Renal cortex interstitium (tissue), 11 donors: ENCODE measurements around the gene CCDC154. TPM values are rescaled to one million over a fixed set of nuclear protein-coding genes. Genes with fewer than 3 reads are reported as not detected.
"Not testable (repeated sequence)": the region's sequence is repeated elsewhere in the genome, so short reads cannot be mapped to it uniquely, and the experiment has no call there.

Experiments used
- DNase-seq, 11 donors: peaks; one replicate each; pipeline ENCODE4 v3.0.0-alpha.2; 2013; ENCODE audit warnings: low read depth in 9 of 11, low spot score in 4 of 11; ENCODE audit errors: extremely low read depth in 1 of 11
- polyA plus RNA-seq, 3 donors: library from polyadenylated mRNA; unstranded; fragments of 120-200 nt; gene quantifications; one replicate each; pipeline ENCODE4 v1.2.1, GENCODE V29; 2013; ENCODE audit not compliant: insufficient read length in 3 of 3

CCDC154 gene
- polyA plus RNA-seq, 3 donors: 2.0 to 3.9 (median 3.6) TPM

GRCh38 chr16:1475552-1476114, 31.3 kb upstream of the CCDC154 start:
- DNase-seq: no peak

- peak; percentile 58 to 81 (median 76) for DNase-seq
Observed at GRCh38 chr16:1474796-1475551, 30.6 kb upstream of the CCDC154 start, which contains the start of gene CLCN7. Gene CLCN7 (minus strand): TSS chr16:1475028. CDS start chr16:1474974, 54 bp downstream.

- DNase-seq: no peak
Observed at GRCh38 chr16:1474082-1474795, 29.9 kb upstream of the CCDC154 start.

GRCh38 chr16:1472974-1473373, 28.6 kb upstream of the CCDC154 start:
- DNase-seq: no peak

GRCh38 chr16:1471569-1472194, 27.3 kb upstream of the CCDC154 start:
- DNase-seq: no peak

- DNase-seq: no peak
Observed at GRCh38 chr16:1470481-1471251, 26.3 kb upstream of the CCDC154 start.

- DNase-seq: no peak
Observed at GRCh38 chr16:1469693-1470201, 25.4 kb upstream of the CCDC154 start.

GRCh38 chr16:1469141-1469540, 24.8 kb upstream of the CCDC154 start:
- not testable (repeated sequence) for DNase-seq

- no peak for DNase-seq
Observed at GRCh38 chr16:1468426-1468810, 24.1 kb upstream of the CCDC154 start.

GRCh38 chr16:1466968-1467521, 22.7 kb upstream of the CCDC154 start:
- DNase-seq: no peak

- no peak for DNase-seq
Observed at GRCh38 chr16:1466054-1466453, 21.7 kb upstream of the CCDC154 start.

GRCh38 chr16:1465567-1465915, 21.2 kb upstream of the CCDC154 start:
- no peak for DNase-seq

- no peak for DNase-seq
Observed at GRCh38 chr16:1464894-1465566, 20.7 kb upstream of the CCDC154 start.

GRCh38 chr16:1464196-1464893, 20.0 kb upstream of the CCDC154 start:
- DNase-seq: no peak

GRCh38 chr16:1461146-1461545, 16.8 kb upstream of the CCDC154 start:
- no peak for DNase-seq

GRCh38 chr16:1460602-1461138, 16.3 kb upstream of the CCDC154 start:
- no peak for DNase-seq

- DNase-seq: no peak
Observed at GRCh38 chr16:1459967-1460366, 15.6 kb upstream of the CCDC154 start.
